Measurements from ENCODE around the gene STIM1. TPM values are rescaled to one million over a fixed set of nuclear protein-coding genes. Genes with fewer than 3 reads are reported as not detected.

STIM1 gene
- total and polyA plus RNA-seq, 10 of the 15 experiments (the other 5 are each of a cell fraction or from before 2014, with no cell fraction given): 8.6 to 57.7 (median 29.3) TPM

DNA sequence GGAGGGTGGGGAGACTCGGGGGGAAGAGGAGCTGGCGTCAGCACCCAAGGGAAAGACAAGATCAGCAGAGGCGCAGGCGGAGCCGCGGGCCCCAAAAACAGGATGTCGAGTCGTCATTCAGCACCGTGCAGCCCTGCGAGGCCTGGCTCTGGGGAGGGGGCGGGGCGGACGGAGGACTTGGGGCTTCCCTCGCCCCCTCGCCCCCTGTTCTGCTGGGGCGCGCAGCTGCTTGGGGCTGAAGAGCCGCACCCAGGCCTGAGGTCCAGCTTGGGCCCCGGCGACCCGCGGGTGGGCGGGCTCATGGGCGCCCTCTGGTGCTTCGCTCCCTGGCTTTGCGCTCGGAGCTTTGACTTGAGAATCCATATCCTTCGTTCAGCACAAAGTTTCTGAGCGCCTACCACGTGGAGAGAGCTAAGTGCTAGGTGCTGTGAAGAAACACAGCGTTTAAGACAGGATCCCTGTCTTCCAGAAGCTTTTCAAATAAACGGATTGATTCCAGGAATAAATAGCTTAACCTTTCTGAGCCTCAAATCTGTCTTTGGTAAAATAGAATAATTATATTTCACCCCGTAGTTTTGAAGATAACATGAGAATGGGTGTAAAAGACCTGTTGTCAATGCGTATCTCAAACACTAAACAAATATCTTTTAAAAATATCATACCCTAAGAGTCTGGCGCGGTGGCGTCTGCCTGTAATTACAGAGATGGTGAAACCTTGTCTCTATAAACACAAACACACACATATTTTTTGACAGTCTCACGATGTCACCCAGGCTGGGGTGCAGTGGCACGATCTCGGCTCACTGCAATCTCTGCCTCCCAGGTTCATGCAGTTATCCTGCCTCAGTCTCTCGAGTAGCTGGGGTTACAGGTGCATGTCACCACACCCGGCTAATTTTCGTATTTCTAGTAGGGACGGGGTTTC, 13.8 kb upstream of the STIM1 start (continued):
- TF ChIP-seq BHLHE40 (IDR thresholded peaks at IDR 0.05; ENCODE audit: borderline replicate concordance in 1 of 2, low read depth in 2 of 2, low read length in 1 of 2) (peak in 1 of 2 experiments; percentile 69; a peak in 1 of 4 replicates), SMC3 (IDR thresholded peaks at IDR 0.05; ENCODE audit: borderline replicate concordance, low read length) (peak; percentile 76; the same call in 1 of the 2 replicates), CBFB (IDR thresholded peaks at IDR 0.05; ENCODE audit: low read depth) (no peak; the same call in 1 of the 2 replicates), MXI1 (IDR thresholded peaks at IDR 0.05; ENCODE audit: low read depth, low read length) (peak; percentile 96), MEF2B (IDR thresholded peaks at IDR 0.05; ENCODE audit: partially characterized antibody, poor library complexity, severe bottlenecking) (peak; percentile 84), RUNX3 (IDR thresholded peaks at IDR 0.05; ENCODE audit: low read length) (no peak; the same call in 1 of the 2 replicates), STAT3 (IDR thresholded peaks at IDR 0.05; ENCODE audit: low read depth, low read length) (no peak), KAT2A (conservative IDR thresholded peaks at IDR 0.05; ENCODE audit: control insufficient read depth, low read depth, low read length) (no peak), TARDBP (IDR thresholded peaks at IDR 0.05; ENCODE audit: borderline replicate concordance) (no peak), NR2C1 (IDR thresholded peaks at IDR 0.05) (no peak), ZNF207 (IDR thresholded peaks at IDR 0.05; ENCODE audit: borderline replicate concordance) (peak; percentile 43; the same call in 1 of the 2 replicates), ZSCAN29 (IDR thresholded peaks at IDR 0.05) (no peak), SUZ12 (IDR thresholded peaks at IDR 0.05; ENCODE audit: unreplicated experiment) (no peak), NFIC (IDR thresholded peaks at IDR 0.05; ENCODE audit: low read depth, low read length) (no peak), ZNF217 (IDR thresholded peaks at IDR 0.05) (peak; percentile 16; the same call in 1 of the 2 replicates), GATAD2B (conservative IDR thresholded peaks at IDR 0.05; ENCODE audit: low read depth) (peak; percentile 95; the same call in 1 of the 2 replicates), ZNF274 (IDR thresholded peaks at IDR 0.05; ENCODE audit: insufficient read depth, insufficient read length) (no peak), RFX5 (IDR thresholded peaks at IDR 0.05; ENCODE audit: low read depth, low read length) (no peak)
- TF ChIP-seq, protein P1, sequence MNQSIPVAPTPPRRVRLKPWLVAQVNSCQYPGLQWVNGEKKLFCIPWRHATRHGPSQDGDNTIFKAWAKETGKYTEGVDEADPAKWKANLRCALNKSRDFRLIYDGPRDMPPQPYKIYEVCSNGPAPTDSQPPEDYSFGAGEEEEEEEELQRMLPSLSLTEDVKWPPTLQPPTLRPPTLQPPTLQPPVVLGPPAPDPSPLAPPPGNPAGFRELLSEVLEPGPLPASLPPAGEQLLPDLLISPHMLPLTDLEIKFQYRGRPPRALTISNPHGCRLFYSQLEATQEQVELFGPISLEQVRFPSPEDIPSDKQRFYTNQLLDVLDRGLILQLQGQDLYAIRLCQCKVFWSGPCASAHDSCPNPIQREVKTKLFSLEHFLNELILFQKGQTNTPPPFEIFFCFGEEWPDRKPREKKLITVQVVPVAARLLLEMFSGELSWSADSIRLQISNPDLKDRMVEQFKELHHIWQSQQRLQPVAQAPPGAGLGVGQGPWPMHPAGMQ (IDR thresholded peaks at IDR 0.05; ENCODE audit: borderline replicate concordance): no peak
- TF ChIP-seq, protein P2, sequence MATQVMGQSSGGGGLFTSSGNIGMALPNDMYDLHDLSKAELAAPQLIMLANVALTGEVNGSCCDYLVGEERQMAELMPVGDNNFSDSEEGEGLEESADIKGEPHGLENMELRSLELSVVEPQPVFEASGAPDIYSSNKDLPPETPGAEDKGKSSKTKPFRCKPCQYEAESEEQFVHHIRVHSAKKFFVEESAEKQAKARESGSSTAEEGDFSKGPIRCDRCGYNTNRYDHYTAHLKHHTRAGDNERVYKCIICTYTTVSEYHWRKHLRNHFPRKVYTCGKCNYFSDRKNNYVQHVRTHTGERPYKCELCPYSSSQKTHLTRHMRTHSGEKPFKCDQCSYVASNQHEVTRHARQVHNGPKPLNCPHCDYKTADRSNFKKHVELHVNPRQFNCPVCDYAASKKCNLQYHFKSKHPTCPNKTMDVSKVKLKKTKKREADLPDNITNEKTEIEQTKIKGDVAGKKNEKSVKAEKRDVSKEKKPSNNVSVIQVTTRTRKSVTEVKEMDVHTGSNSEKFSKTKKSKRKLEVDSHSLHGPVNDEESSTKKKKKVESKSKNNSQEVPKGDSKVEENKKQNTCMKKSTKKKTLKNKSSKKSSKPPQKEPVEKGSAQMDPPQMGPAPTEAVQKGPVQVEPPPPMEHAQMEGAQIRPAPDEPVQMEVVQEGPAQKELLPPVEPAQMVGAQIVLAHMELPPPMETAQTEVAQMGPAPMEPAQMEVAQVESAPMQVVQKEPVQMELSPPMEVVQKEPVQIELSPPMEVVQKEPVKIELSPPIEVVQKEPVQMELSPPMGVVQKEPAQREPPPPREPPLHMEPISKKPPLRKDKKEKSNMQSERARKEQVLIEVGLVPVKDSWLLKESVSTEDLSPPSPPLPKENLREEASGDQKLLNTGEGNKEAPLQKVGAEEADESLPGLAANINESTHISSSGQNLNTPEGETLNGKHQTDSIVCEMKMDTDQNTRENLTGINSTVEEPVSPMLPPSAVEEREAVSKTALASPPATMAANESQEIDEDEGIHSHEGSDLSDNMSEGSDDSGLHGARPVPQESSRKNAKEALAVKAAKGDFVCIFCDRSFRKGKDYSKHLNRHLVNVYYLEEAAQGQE (IDR thresholded peaks at IDR 0.05; ENCODE audit: low read depth, low read length): no peak
- TF ChIP-seq, protein P3, sequence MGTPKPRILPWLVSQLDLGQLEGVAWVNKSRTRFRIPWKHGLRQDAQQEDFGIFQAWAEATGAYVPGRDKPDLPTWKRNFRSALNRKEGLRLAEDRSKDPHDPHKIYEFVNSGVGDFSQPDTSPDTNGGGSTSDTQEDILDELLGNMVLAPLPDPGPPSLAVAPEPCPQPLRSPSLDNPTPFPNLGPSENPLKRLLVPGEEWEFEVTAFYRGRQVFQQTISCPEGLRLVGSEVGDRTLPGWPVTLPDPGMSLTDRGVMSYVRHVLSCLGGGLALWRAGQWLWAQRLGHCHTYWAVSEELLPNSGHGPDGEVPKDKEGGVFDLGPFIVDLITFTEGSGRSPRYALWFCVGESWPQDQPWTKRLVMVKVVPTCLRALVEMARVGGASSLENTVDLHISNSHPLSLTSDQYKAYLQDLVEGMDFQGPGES (IDR thresholded peaks at IDR 0.05): no peak
- TF ChIP-seq, protein P4, sequence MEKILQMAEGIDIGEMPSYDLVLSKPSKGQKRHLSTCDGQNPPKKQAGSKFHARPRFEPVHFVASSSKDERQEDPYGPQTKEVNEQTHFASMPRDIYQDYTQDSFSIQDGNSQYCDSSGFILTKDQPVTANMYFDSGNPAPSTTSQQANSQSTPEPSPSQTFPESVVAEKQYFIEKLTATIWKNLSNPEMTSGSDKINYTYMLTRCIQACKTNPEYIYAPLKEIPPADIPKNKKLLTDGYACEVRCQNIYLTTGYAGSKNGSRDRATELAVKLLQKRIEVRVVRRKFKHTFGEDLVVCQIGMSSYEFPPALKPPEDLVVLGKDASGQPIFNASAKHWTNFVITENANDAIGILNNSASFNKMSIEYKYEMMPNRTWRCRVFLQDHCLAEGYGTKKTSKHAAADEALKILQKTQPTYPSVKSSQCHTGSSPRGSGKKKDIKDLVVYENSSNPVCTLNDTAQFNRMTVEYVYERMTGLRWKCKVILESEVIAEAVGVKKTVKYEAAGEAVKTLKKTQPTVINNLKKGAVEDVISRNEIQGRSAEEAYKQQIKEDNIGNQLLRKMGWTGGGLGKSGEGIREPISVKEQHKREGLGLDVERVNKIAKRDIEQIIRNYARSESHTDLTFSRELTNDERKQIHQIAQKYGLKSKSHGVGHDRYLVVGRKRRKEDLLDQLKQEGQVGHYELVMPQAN (conservative IDR thresholded peaks at IDR 0.05): peak; percentile 52; the same call in 1 of the 2 replicates

All from GM12878 (cell line).